Measurements from ENCODE around the gene ATG7.

ATG7 gene

DNA sequence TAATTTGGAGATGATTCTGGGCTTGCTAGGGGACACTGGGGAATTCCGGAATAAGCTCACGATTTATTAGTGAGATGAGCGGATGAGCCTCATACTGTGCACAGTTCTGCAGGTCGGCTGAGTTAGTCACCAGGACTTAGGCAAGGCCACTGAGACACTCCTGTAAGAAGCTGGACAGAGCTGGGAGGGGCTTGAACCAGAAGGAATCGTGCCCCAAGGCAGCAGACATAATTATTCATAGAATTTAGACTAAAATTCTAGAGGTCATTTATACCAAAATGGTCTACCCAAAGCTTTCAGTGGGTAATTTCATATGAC is 250.2 kb downstream of the ATG7 start:
- H3K36me3 ChIP-seq (ENCODE audit: control insufficient read depth in 2 of 2, insufficient read depth in 1 of 2, low read length in 2 of 2): no peaks in the 10 kb centered on the region
- no peaks in the 10 kb centered on the region for H3K9me3 ChIP-seq (ENCODE audit: control insufficient read depth, insufficient read depth, low read depth, low read length)
- ChIA-PET POLR2A (no interaction called here), CTCF (no interaction called here)
- H3K4me3 ChIP-seq (ENCODE audit: low read depth, low read length): no peak overlapping the region
- no peak for TF ChIP-seq ZNF292 (tag by site-specific recombination; IDR thresholded peaks at IDR 0.05; ENCODE audit: borderline replicate concordance, low read depth)
- TF ChIP-seq, protein P1, sequence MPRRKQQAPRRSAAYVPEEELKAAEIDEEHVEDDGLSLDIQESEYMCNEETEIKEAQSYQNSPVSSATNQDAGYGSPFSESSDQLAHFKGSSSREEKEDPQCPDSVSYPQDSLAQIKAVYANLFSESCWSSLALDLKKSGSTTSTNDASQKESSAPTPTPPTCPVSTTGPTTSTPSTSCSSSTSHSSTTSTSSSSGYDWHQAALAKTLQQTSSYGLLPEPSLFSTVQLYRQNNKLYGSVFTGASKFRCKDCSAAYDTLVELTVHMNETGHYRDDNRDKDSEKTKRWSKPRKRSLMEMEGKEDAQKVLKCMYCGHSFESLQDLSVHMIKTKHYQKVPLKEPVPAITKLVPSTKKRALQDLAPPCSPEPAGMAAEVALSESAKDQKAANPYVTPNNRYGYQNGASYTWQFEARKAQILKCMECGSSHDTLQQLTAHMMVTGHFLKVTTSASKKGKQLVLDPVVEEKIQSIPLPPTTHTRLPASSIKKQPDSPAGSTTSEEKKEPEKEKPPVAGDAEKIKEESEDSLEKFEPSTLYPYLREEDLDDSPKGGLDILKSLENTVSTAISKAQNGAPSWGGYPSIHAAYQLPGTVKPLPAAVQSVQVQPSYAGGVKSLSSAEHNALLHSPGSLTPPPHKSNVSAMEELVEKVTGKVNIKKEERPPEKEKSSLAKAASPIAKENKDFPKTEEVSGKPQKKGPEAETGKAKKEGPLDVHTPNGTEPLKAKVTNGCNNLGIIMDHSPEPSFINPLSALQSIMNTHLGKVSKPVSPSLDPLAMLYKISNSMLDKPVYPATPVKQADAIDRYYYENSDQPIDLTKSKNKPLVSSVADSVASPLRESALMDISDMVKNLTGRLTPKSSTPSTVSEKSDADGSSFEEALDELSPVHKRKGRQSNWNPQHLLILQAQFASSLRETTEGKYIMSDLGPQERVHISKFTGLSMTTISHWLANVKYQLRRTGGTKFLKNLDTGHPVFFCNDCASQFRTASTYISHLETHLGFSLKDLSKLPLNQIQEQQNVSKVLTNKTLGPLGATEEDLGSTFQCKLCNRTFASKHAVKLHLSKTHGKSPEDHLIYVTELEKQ (tag by site-specific recombination; IDR thresholded peaks at IDR 0.05; ENCODE audit: borderline replicate concordance): no peak
- TF ChIP-seq ZNF510 (tag by site-specific recombination; IDR thresholded peaks at IDR 0.05; ENCODE audit: insufficient replicate concordance): no peak
- TF ChIP-seq, protein P2, sequence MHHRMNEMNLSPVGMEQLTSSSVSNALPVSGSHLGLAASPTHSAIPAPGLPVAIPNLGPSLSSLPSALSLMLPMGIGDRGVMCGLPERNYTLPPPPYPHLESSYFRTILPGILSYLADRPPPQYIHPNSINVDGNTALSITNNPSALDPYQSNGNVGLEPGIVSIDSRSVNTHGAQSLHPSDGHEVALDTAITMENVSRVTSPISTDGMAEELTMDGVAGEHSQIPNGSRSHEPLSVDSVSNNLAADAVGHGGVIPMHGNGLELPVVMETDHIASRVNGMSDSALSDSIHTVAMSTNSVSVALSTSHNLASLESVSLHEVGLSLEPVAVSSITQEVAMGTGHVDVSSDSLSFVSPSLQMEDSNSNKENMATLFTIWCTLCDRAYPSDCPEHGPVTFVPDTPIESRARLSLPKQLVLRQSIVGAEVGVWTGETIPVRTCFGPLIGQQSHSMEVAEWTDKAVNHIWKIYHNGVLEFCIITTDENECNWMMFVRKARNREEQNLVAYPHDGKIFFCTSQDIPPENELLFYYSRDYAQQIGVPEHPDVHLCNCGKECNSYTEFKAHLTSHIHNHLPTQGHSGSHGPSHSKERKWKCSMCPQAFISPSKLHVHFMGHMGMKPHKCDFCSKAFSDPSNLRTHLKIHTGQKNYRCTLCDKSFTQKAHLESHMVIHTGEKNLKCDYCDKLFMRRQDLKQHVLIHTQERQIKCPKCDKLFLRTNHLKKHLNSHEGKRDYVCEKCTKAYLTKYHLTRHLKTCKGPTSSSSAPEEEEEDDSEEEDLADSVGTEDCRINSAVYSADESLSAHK (tag by site-specific recombination; IDR thresholded peaks at IDR 0.05): no peak
- TF ChIP-seq ZFP37 (tag by site-specific recombination; IDR thresholded peaks at IDR 0.05): no peak
- TF ChIP-seq ZNF549 (tag by site-specific recombination; IDR thresholded peaks at IDR 0.05): no peak
- no peak for TF ChIP-seq SCRT2 (tag by site-specific recombination; IDR thresholded peaks at IDR 0.05)
- no peak for TF ChIP-seq HOXC10 (CRISPR knock-in tag; IDR thresholded peaks at IDR 0.05)
- TF ChIP-seq ZNF350 (tag by site-specific recombination; IDR thresholded peaks at IDR 0.05): no peak
- TF ChIP-seq, protein P3, sequence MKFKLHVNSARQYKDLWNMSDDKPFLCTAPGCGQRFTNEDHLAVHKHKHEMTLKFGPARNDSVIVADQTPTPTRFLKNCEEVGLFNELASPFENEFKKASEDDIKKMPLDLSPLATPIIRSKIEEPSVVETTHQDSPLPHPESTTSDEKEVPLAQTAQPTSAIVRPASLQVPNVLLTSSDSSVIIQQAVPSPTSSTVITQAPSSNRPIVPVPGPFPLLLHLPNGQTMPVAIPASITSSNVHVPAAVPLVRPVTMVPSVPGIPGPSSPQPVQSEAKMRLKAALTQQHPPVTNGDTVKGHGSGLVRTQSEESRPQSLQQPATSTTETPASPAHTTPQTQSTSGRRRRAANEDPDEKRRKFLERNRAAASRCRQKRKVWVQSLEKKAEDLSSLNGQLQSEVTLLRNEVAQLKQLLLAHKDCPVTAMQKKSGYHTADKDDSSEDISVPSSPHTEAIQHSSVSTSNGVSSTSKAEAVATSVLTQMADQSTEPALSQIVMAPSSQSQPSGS (tag by site-specific recombination; IDR thresholded peaks at IDR 0.05; ENCODE audit: low read depth): no peak
- no peak for TF ChIP-seq KLF1 (tag by site-specific recombination; IDR thresholded peaks at IDR 0.05)
- no peak overlapping the region for H3K27ac ChIP-seq (ENCODE audit: extremely low read depth, low read depth, low read length)
- peaks cover 7% of the 10 kb centered on the region for H3K4me1 ChIP-seq (ENCODE audit: control insufficient read depth, insufficient read depth, low read length)

DNA sequence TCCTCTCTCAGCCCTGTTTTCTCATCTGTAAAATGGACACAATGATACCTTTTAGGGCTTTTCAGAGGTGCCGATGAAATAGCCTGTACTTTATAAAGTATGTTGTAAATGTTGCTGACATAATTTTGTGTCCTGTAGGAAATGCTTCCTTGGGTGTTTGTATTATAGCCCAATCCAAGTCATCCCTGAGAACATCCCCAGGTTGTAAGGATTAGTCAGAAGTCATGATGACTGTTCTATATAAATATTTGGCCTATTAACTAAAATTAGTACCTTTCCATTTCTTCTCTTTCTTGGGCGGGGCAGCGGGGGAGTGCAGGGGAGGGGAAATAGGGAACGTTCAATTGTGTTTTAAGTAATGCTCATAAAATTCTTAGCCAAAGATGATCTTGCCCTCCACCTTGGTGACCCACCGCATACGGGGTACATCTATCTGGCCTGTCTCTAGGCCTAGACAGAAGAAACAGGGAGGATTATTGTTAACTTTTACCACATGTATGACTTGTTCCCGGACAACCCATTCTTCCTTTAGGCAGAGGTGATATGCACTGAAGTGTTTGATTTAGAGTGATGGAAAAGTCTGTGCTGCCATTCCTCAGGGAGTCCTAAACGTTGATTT is 250.9 kb downstream of the ATG7 start:
- CTCF ChIA-PET: no interaction called here
- Histone ChIP-seq H3K27ac (ENCODE audit: extremely low read depth, low read depth, low read length) (peak overlapping the region; percentile 59), H3K36me3 (ENCODE audit: control insufficient read depth in 2 of 2, insufficient read depth in 1 of 2, low read length in 2 of 2) (no peaks in the 10 kb centered on the region), H3K9me3 (ENCODE audit: control insufficient read depth, insufficient read depth, low read depth, low read length) (no peaks in the 10 kb centered on the region), H3K4me3 (ENCODE audit: low read depth, low read length) (no peak overlapping the region), H3K4me1 (ENCODE audit: control insufficient read depth, insufficient read depth, low read length) (peaks cover 7% of the 10 kb centered on the region)
- POLR2A ChIA-PET: no interaction called here
- TF ChIP-seq ZNF292 (tag by site-specific recombination; IDR thresholded peaks at IDR 0.05; ENCODE audit: borderline replicate concordance, low read depth) (no peak), ZNF600 (tag by site-specific recombination; IDR thresholded peaks at IDR 0.05) (peak; percentile 71), ZNF184 (tag by site-specific recombination; IDR thresholded peaks at IDR 0.05) (no peak), ZNF792 (tag by site-specific recombination; IDR thresholded peaks at IDR 0.05) (no peak), ZNF501 (tag by site-specific recombination; IDR thresholded peaks at IDR 0.05) (no peak), ZNF426 (tag by site-specific recombination; IDR thresholded peaks at IDR 0.05) (no peak), FEZF1 (tag by site-specific recombination; IDR thresholded peaks at IDR 0.05) (no peak), ZNF670 (tag by site-specific recombination; IDR thresholded peaks at IDR 0.05; ENCODE audit: low read depth) (no peak), ZNF239 (tag by site-specific recombination; IDR thresholded peaks at IDR 0.05) (no peak)
- TF ChIP-seq, protein P4, sequence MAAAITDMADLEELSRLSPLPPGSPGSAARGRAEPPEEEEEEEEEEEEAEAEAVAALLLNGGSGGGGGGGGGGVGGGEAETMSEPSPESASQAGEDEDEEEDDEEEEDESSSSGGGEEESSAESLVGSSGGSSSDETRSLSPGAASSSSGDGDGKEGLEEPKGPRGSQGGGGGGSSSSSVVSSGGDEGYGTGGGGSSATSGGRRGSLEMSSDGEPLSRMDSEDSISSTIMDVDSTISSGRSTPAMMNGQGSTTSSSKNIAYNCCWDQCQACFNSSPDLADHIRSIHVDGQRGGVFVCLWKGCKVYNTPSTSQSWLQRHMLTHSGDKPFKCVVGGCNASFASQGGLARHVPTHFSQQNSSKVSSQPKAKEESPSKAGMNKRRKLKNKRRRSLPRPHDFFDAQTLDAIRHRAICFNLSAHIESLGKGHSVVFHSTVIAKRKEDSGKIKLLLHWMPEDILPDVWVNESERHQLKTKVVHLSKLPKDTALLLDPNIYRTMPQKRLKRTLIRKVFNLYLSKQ (tag by site-specific recombination; IDR thresholded peaks at IDR 0.05; ENCODE audit: borderline replicate concordance): no peak
- TF ChIP-seq, protein P5, sequence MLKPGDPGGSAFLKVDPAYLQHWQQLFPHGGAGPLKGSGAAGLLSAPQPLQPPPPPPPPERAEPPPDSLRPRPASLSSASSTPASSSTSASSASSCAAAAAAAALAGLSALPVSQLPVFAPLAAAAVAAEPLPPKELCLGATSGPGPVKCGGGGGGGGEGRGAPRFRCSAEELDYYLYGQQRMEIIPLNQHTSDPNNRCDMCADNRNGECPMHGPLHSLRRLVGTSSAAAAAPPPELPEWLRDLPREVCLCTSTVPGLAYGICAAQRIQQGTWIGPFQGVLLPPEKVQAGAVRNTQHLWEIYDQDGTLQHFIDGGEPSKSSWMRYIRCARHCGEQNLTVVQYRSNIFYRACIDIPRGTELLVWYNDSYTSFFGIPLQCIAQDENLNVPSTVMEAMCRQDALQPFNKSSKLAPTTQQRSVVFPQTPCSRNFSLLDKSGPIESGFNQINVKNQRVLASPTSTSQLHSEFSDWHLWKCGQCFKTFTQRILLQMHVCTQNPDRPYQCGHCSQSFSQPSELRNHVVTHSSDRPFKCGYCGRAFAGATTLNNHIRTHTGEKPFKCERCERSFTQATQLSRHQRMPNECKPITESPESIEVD (tag by site-specific recombination; IDR thresholded peaks at IDR 0.05): peak; percentile 85
